NCI-H1436 (cell line): ENCODE measurements around the gene SPRR2B.
"Not testable (repeated sequence)": the region's sequence is repeated elsewhere in the genome, so short reads cannot be mapped to it uniquely, and the experiment has no call there.

Experiments
- DNase-seq: peaks from one replicate; lab custom pipeline; 2025; lab: John Stamatoyannopoulos, UW

Gene SPRR2B

GRCh38 chr1:153032677-153033308 is 38.6 kb downstream of the SPRR2B start:
- DNase-seq = no peak

GRCh38 chr1:153032073-153032472 is 39.3 kb downstream of the SPRR2B start:
- no peak for DNase-seq

- DNase-seq = no peak
These were observed 40.5 kb downstream of the SPRR2B start, which contains the start of gene SPRR1B for GRCh38 chr1:153030895-153031294. TSS of gene SPRR1B (plus strand) at chr1:153031203. CDS start at chr1:153032346, 1,143 bp downstream.

GRCh38 chr1:153028766-153029165 is 42.6 kb downstream of the SPRR2B start:
- no peak for DNase-seq

GRCh38 chr1:153025797-153026196 is 45.6 kb downstream of the SPRR2B start:
- no peak for DNase-seq

GRCh38 chr1:153024413-153024812 is 47.0 kb downstream of the SPRR2B start:
- no peak for DNase-seq

- no peak for DNase-seq
These were observed 48.3 kb downstream of the SPRR2B start for GRCh38 chr1:153023109-153023508.

GRCh38 chr1:153022340-153022739 is 49.1 kb downstream of the SPRR2B start:
- DNase-seq = not testable (repeated sequence)

- not testable (repeated sequence) for DNase-seq
These were observed 49.6 kb downstream of the SPRR2B start for GRCh38 chr1:153021829-153022228.
